Measurements from ENCODE around the gene SERPINA7.

The SERPINA7 gene

GRCh38 chrX:106035064-106035463 is 3.5 kb downstream of the SERPINA7 start:
- Histone ChIP-seq H3K36me3 (replicated peaks; ENCODE audit: low read depth, low read length) (no peaks in the 10 kb centered on the region), H3K4me2 (ENCODE audit: low read length) (no peak overlapping the region), H3K4me3 (ENCODE audit: low read length) (no peak overlapping the region), H3K27me3 (ENCODE audit: low read depth, low read length) (no peaks in the 10 kb centered on the region), H2AFZ (ENCODE audit: low read depth, low read length) (no peak overlapping the region), H3K9ac (ENCODE audit: low read length) (no peak overlapping the region), H3K9me3 (ENCODE audit: insufficient read depth, low read length) (no peaks in the 10 kb centered on the region), H3K79me2 (ENCODE audit: low read length) (no peaks in the 10 kb centered on the region), H3K27ac (ENCODE audit: low read length) (no peak overlapping the region), H3K4me1 (ENCODE audit: low read length) (peaks cover 8% of the 10 kb centered on the region; the same call in 1 of the 2 replicates), H4K20me1 (ENCODE audit: insufficient read depth, low read length) (no peaks in the 10 kb centered on the region)
- TF ChIP-seq EZH2phosphoT487 (IDR thresholded peaks at IDR 0.05; ENCODE audit: low read depth): no peak
- TF ChIP-seq CTCF (IDR thresholded peaks at IDR 0.05; ENCODE audit: low read depth, low read length): peak; percentile 46

- Histone ChIP-seq H3K27ac (ENCODE audit: low read length) (no peak overlapping the region), H3K4me1 (ENCODE audit: low read length) (no peaks in the 10 kb centered on the region), H3K4me2 (ENCODE audit: low read length) (no peak overlapping the region), H4K20me1 (ENCODE audit: insufficient read depth, low read length) (no peaks in the 10 kb centered on the region), H3K9me3 (ENCODE audit: insufficient read depth, low read length) (no peaks in the 10 kb centered on the region), H3K4me3 (ENCODE audit: low read length) (no peak overlapping the region), H3K9ac (ENCODE audit: low read length) (no peak overlapping the region), H3K79me2 (ENCODE audit: low read length) (no peaks in the 10 kb centered on the region), H3K36me3 (replicated peaks; ENCODE audit: low read depth, low read length) (no peaks in the 10 kb centered on the region), H3K27me3 (ENCODE audit: low read depth, low read length) (no peaks in the 10 kb centered on the region), H2AFZ (ENCODE audit: low read depth, low read length) (no peak overlapping the region)
- TF ChIP-seq CTCF (IDR thresholded peaks at IDR 0.05; ENCODE audit: low read depth, low read length) (no peak), EZH2phosphoT487 (IDR thresholded peaks at IDR 0.05; ENCODE audit: low read depth) (no peak)
These were observed 14.6 kb downstream of the SERPINA7 start for GRCh38 chrX:106023947-106024346.

GRCh38 chrX:106022238-106022637 is 16.3 kb downstream of the SERPINA7 start:
- no peaks in the 10 kb centered on the region for H3K27me3 ChIP-seq (ENCODE audit: low read depth, low read length)

GRCh38 chrX:106014119-106014775 is 24.3 kb downstream of the SERPINA7 start:
- TF ChIP-seq EZH2phosphoT487 (IDR thresholded peaks at IDR 0.05; ENCODE audit: low read depth) (no peak), CTCF (IDR thresholded peaks at IDR 0.05; ENCODE audit: low read depth, low read length) (no peak)
- Histone ChIP-seq H3K27me3 (ENCODE audit: low read depth, low read length) (no peaks in the 10 kb centered on the region), H3K4me3 (ENCODE audit: low read length) (no peak overlapping the region), H3K9me3 (ENCODE audit: insufficient read depth, low read length) (no peaks in the 10 kb centered on the region), H3K27ac (ENCODE audit: low read length) (no peak overlapping the region), H2AFZ (ENCODE audit: low read depth, low read length) (no peak overlapping the region), H4K20me1 (ENCODE audit: insufficient read depth, low read length) (no peaks in the 10 kb centered on the region), H3K9ac (ENCODE audit: low read length) (no peak overlapping the region), H3K79me2 (ENCODE audit: low read length) (no peaks in the 10 kb centered on the region), H3K4me2 (ENCODE audit: low read length) (no peak overlapping the region), H3K36me3 (replicated peaks; ENCODE audit: low read depth, low read length) (no peaks in the 10 kb centered on the region), H3K4me1 (ENCODE audit: low read length) (no peaks in the 10 kb centered on the region)

More at GRCh38 chrX:106022238-106022637, 16.3 kb downstream of the SERPINA7 start:
- Histone ChIP-seq H4K20me1 (ENCODE audit: insufficient read depth, low read length) (no peaks in the 10 kb centered on the region), H3K9me3 (ENCODE audit: insufficient read depth, low read length) (no peaks in the 10 kb centered on the region), H3K79me2 (ENCODE audit: low read length) (no peaks in the 10 kb centered on the region), H3K4me1 (ENCODE audit: low read length) (no peaks in the 10 kb centered on the region), H3K4me2 (ENCODE audit: low read length) (no peak overlapping the region), H3K36me3 (replicated peaks; ENCODE audit: low read depth, low read length) (no peaks in the 10 kb centered on the region), H3K4me3 (ENCODE audit: low read length) (no peak overlapping the region), H3K27ac (ENCODE audit: low read length) (no peak overlapping the region), H3K9ac (ENCODE audit: low read length) (no peak overlapping the region), H2AFZ (ENCODE audit: low read depth, low read length) (no peak overlapping the region)
- TF ChIP-seq CTCF (IDR thresholded peaks at IDR 0.05; ENCODE audit: low read depth, low read length) (no peak), EZH2phosphoT487 (IDR thresholded peaks at IDR 0.05; ENCODE audit: low read depth) (no peak)

Measured in OCI-LY3 (cell line).